HT1080 (cell line): ENCODE measurements around the gene PSMD9. TPM values are rescaled to one million over a fixed set of nuclear protein-coding genes. Genes with fewer than 3 reads are reported as not detected.
"Not testable (repeated sequence)": the region's sequence is repeated elsewhere in the genome, so short reads cannot be mapped to it uniquely, and the experiment has no call there.

Source experiments
- DNase-seq: peaks from one replicate; pipeline ENCODE4 v3.0.0-alpha.2; 2015; ENCODE audit warnings: low read depth
- total RNA-seq: library from RNA; depleted of rRNA; stranded (reverse); fragments of >200 nt; shearing (Covaris generic); gene quantifications from 2 replicates; pipeline ENCODE4 v1.2.3, GENCODE V29; 2014

The PSMD9 gene
- total RNA-seq, 1 experiment from 2014 or later, result 162 TPM

DNA sequence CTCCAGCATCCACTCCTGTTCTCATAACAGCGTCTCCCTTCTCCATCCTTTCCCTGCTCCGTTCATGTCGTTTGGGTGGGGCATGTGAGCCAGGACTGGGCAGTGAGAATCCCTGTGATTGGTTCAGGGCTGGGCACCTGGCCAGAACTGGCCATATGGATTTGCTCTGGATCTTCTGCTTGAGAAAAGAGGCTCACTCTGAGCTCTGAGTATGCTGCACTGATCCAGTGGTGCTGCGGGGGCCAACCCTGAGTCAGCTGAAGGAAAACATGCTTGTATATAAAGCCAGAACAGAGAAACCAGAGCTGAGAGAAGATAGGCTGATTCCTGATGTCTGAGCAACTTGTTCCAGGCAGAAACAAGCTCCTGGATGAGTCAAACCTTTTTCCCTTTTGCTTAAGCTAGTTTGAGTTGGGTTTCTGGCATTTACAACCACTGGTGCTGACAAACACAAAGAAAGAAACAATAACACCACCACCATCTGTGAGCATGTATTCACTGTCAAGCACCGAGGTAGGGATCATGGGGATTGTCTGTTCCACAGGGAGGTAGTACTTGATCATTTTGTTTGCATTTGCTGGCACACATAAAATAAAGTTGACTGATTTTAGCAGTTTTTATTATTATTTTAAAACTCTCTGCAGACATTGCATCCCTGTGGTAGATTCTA lies 15.9 kb upstream of the PSMD9 start:
- DNase-seq, result peak; percentile 71

DNA sequence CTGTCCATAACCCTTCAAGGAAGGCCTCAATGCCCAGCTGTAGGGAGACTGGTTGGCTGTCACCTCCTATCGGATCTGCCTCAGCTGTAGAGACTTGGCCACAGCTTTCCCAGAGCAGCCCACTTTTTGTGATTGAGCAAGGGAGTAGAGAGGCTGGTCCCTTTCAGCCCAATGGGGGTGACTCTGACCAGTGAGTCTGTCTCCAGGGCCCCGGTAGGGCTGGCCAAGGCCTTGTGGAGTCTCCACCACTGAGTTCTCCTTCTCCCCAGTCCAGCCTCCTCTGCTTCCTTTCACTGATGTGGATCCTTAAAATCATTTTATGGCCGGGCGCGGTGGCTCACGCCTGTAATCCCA lies 15.4 kb upstream of the PSMD9 start:
- DNase-seq, result no peak

- no peak for DNase-seq
Observed at GRCh38 chr12:121874071-121874470, 14.5 kb upstream of the PSMD9 start.

DNA sequence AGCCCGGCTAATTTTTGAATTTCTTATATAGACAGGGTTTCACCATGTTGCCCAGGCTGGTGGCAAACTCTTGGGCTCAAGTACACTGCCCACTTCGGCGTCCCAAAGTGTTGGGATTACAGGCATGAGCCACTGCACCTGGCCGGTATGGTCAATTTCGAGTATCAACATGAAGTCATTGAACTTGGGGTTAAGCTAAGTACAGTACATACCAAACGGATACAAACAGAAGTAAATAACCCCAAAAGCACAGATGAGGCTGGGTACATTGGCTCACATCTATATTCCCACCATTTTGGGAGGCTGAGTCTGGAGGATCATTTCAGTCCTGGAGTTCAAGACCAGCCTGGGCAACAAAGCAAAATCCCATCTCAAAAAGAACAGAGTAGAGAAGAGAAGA lies 13.0 kb upstream of the PSMD9 start:
- no peak for DNase-seq

DNA sequence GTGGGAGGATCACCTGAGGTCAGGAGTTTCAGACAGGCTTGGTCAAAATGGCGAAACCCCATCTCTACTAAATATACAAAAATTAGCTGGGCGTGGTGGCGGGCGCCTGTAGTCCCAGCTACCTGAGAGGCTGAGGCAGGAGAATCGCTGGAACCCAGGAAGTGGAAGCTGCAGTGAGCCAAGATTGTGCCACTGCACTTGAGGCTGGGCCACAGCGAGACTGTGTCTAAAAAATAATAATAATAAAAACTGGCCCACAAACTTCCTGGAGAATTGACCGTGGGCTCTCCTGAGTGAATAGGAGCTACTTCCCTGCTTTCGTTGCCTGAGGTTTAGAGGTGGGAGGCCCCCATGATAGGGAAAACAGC lies 12.5 kb upstream of the PSMD9 start:
- not testable (repeated sequence) for DNase-seq

- DNase-seq, result no peak
Observed at GRCh38 chr12:121883315-121883660, 5.3 kb upstream of the PSMD9 start.

- peak; percentile 54 for DNase-seq
Observed at GRCh38 chr12:121885129-121885528, 3.5 kb upstream of the PSMD9 start.

DNA sequence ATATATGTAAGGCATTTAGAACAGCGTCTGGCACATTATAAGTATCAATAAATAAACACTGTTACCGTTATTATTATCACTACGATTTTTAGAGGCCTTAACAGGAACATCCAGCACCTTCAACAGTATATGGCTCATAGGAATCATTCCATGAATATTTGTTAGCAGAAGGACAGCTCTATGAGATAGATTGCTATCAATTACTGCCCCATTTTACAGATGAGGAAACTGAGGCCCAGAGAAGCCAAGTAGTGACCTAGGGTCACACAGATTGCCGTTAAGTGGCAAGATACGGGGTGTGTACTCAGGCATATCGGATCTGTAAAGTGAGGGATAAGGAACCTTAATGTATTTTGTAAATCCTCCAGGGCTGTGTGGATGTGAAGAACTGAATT lies 510 bp upstream of the PSMD9 start:
- no peak for DNase-seq

DNA sequence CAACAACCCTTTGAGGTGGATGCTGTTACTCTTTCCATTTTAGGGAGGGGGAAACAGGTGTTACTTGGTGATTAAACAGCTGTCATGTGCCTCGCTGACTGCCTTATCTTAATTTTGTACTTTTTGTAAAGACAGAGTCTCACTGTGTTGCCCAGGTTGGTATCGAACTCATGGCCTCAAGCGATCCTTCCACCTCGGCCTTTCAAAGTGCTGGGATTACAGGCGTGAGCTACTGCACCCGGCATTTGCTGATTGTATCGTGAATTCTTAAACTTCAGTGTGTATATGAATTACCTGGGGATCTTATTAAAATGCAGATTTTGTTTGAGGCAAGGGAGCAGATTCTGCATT lies 659 bp downstream of the PSMD9 start:
- DNase-seq, result no peak

DNA sequence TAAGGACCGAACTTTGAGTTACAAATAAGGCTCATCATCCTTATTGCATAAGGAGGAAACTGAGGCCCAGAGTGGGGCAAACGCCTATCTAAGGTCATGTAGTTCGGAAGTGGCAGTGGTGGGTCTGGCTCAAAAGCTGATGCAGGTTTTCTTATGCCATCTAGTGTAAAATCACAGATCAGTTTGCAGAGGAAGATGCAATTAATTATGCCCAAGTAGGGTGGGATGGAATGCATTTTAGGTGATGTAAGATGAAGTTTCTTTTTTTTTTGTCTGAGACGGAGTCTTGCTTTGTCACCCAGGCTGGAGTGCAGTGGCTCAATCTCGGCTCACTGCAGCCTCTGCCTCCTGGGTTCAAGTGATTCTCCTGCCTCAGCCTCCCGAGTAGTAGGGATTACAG lies 1.1 kb downstream of the PSMD9 start:
- not testable (repeated sequence) for DNase-seq

DNA sequence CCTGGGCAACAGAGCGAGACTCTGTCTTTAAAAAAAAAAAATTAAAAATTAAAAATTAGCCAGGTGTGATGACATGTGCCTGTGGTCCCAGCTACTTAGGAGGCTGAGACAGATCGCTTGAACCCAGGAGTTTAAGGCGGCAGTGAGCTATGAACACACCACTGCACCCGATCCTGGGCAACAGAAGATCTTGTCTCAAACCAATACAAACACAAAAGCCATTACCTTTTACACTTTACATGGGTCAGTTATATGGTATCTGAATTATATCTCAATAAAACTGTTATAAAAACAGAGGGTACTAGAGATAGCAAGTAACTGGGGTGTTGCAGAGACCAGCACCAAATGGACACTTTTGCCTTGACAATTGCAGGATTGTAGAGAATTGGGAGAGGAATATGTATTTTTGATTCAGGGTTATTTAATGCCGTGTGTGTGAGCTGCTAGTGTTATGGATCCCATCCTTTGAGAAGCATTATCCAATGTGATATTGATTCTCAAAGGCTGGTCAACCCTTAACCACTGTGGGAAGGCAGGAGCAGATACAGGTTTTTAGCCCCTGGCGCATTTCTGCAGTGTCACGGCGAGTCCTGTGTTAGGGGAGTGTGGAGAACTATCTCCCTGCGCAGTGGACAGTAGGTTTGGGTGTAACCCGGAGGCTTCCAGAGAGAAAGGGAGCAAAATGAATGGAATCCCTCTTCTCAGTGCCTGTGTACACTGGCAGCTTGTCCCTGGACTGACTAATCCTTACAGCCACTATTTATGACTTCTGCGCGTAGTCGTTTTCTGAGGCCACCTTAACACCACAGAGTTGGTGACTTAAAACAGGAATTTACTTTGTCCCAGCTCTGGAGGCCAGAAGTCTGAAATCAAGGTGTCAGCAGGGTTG lies 4.3 kb downstream of the PSMD9 start:
- no peak for DNase-seq

DNA sequence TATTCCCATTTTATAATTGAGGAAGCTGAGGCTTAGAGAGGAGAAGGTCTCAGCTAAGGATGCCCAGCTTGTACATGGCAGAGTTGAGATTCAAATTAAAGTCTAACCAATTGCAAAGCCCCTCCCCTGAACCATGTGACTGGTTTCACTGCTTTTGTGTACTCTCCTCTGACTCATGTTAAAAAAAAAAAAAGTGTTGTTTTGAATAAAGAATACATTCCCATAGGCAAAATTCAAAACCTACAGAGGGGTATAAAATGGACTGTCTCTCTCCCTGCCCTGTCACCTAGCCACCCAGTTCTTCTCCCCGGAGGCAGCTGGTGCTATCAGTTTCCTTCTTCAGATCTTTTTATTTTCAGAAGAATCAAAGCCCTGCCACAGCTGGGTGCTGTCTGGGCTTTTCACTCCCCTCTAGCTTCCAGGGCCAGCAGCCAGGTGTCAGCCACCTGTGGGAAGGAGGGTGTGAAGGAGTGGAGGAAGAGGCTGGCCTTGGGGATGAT lies 5.4 kb downstream of the PSMD9 start:
- peak; percentile 77 for DNase-seq

DNA sequence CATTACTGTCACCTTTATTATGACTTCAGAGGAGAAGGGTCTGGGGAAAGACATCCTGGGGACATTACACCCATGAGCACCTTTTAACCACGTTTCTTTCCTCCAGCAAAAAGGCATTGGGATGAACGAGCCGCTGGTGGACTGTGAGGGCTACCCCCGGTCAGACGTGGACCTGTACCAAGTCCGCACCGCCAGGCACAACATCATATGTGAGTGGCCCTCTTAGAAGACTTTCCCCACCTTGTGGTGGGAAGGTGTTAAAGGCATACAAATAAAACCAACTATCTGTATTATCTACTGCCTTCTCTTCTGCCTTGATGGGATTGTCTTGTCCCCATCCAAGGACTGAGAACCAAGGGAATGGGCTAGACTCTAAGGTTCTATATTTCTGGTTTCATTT lies 6.0 kb downstream of the PSMD9 start:
- no peak for DNase-seq

GRCh38 chr12:121898287-121898686 lies 9.7 kb downstream of the PSMD9 start:
- DNase-seq, result no peak

DNA sequence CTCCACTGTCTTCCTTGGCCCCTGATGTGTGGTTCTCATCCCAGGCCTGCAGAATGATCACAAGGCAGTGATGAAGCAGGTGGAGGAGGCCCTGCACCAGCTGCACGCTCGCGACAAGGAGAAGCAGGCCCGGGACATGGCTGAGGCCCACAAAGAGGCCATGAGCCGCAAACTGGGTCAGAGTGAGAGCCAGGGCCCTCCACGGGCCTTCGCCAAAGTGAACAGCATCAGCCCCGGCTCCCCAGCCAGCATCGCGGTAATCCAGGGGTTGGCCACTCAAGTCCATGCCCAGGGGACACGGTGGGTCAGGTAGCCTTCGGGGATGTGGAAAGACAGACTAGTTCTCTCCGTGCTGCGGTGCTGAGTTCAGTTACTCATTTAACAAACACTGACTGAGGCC lies 11.0 kb downstream of the PSMD9 start:
- no peak for DNase-seq

- DNase-seq, result no peak
Observed at GRCh38 chr12:121903202-121903601, 14.6 kb downstream of the PSMD9 start.

GRCh38 chr12:121905746-121906145 lies 17.2 kb downstream of the PSMD9 start:
- no peak for DNase-seq

DNA sequence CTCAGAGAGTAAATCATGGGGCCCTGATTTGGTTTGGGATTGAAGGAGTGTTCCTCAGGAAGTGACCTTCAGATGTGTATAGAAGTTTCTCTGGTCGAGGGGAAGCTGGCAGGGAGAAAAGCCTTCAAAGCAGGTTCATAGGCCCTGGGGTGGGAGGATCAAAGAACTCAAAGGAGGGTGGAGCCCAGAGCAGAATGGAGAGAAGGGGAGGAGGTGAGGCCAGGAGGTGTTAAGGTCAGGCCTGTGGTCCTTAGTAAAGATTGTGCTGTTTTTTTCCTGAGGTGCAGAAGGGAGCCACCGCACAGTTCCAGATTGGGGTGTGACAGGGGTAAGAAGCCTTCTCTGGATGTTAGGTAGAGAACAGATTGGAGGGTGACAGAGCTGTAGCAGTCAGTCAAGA lies 20.1 kb downstream of the PSMD9 start:
- no peak for DNase-seq

DNA sequence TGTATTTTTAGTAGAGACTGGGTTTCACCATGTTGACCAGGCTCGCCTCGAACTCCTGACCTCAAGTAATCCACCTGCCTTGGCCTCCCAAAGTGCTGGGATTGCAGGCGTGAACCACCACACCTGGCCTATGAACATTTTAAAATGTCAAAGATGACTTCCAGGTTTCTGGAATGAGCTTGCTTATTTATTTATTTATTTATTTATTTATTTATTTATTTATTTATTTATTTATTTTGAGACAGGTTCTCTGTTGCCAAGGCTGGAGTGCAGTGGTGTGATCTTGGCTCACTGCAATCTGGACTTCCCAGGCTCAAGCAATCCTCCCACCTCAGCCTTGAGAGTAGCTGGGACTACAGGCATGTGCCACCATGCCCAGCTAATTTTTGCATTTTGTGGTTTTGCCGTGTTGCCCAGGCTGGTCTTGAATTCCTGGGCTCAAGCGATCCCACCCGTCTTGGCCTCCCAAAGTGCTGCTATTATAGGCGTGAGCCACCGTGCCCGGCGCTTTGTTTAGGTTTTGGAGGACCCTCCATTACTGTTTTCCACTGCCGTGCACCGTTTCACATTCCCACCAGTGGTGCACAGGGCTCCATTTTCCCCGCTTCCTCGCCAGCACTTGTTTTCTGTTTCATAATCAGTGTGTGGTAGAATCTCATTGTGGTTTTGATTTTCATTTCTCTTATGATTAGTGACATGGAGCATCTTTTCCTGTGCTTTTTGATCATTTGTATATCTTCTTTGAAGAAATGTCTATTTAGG lies 23.4 kb downstream of the PSMD9 start:
- no peak for DNase-seq

GRCh38 chr12:121915841-121916321 lies 27.3 kb downstream of the PSMD9 start:
- no peak for DNase-seq

GRCh38 chr12:121916719-121917118 lies 28.1 kb downstream of the PSMD9 start:
- peak; percentile 17 for DNase-seq
